ENCODE results near the gene OR4D11.

The OR4D11 gene

GRCh38 chr11:59473015-59473414, 30.4 kb upstream of the OR4D11 start, which contains the start of gene OR4D10:
Gene OR4D10 (plus strand): TSS chr11:59473315. CDS start chr11:59477430, 4,115 bp downstream.
- Histone ChIP-seq H3K27ac (no peak within 1 kb of the TSS), H3K4me1 (ENCODE audit: low read depth, poor library complexity, severe bottlenecking) (no peaks in the 10 kb centered on the region), H3K36me3 (ENCODE audit: insufficient read depth) (no peaks in the 10 kb centered on the region), H3K27me3 (ENCODE audit: insufficient read depth, low read depth) (no peaks in the 10 kb centered on the region), H3K4me3 (IDR thresholded peaks at IDR 0.05; ENCODE audit: insufficient read depth, low read depth, low read length) (no peak within 1 kb of the TSS), H4K20me1 (ENCODE audit: insufficient read depth) (no peaks in the 10 kb centered on the region), H2AFZ (ENCODE audit: low read depth) (no peak within 1 kb of the TSS), H3K79me2 (ENCODE audit: insufficient read depth, low read depth) (no peaks in the 10 kb centered on the region), H3K4me2 (no peak within 1 kb of the TSS), H3K9ac (no peak within 1 kb of the TSS)
- TF ChIP-seq, protein P1, sequence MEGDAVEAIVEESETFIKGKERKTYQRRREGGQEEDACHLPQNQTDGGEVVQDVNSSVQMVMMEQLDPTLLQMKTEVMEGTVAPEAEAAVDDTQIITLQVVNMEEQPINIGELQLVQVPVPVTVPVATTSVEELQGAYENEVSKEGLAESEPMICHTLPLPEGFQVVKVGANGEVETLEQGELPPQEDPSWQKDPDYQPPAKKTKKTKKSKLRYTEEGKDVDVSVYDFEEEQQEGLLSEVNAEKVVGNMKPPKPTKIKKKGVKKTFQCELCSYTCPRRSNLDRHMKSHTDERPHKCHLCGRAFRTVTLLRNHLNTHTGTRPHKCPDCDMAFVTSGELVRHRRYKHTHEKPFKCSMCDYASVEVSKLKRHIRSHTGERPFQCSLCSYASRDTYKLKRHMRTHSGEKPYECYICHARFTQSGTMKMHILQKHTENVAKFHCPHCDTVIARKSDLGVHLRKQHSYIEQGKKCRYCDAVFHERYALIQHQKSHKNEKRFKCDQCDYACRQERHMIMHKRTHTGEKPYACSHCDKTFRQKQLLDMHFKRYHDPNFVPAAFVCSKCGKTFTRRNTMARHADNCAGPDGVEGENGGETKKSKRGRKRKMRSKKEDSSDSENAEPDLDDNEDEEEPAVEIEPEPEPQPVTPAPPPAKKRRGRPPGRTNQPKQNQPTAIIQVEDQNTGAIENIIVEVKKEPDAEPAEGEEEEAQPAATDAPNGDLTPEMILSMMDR (conservative IDR thresholded peaks at IDR 0.05; ENCODE audit: low read depth, low read length) = no peak

DNA sequence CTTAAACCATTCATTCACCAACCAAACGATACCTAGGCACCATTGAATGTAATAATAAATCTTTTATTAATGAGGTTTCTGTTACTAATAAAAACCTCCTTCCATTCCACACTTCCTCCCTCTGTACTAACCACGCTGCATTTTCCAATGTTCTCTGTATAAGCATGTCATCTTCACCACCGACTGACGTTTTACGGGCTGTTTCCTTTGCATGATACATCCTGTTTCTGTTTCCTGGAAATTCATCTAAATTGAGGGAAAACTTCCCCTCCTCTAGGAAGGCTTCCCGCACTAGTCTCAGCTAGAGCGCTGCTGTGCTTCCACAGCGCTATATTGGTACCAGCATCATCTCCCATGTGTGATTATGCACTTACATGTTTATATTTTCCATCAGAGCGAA, 28.2 kb upstream of the OR4D11 start:
- no peaks in the 10 kb centered on the region for H3K79me2 ChIP-seq (ENCODE audit: insufficient read depth, low read depth)
- no peak overlapping the region for H3K4me3 ChIP-seq (IDR thresholded peaks at IDR 0.05; ENCODE audit: insufficient read depth, low read depth, low read length)
- no peak overlapping the region for H2AFZ ChIP-seq (ENCODE audit: low read depth)
- H3K27me3 ChIP-seq (ENCODE audit: insufficient read depth, low read depth) = no peaks in the 10 kb centered on the region
- H3K27ac ChIP-seq = no peak overlapping the region
- no peaks in the 10 kb centered on the region for H3K36me3 ChIP-seq (ENCODE audit: insufficient read depth)
- TF ChIP-seq, protein P1 (conservative IDR thresholded peaks at IDR 0.05; ENCODE audit: low read depth, low read length) = no peak
- H3K9ac ChIP-seq = no peak overlapping the region
- H4K20me1 ChIP-seq (ENCODE audit: insufficient read depth) = no peaks in the 10 kb centered on the region
- H3K4me1 ChIP-seq (ENCODE audit: low read depth, poor library complexity, severe bottlenecking) = no peaks in the 10 kb centered on the region
- H3K4me2 ChIP-seq = no peak overlapping the region

DNA sequence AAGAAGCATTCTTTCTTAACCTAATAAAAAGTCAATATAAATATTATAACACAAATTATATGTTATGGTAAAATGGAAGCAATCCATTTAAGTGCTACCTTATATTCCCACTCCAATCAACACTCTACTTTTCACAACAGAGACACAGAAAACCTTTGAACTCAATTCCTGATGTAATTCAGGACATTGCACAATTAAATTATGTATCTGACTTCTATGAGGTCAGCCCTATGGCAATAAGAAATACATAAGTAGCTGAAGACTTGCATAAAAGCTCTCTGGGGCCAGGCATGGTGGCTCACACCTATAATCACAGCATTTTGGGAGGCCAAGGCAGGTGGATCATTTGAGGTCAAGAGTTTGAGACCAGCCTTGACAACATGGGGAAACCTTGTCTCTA, 23.5 kb upstream of the OR4D11 start:
- Histone ChIP-seq H3K9ac (no peak overlapping the region), H3K27ac (no peak overlapping the region), H3K27me3 (ENCODE audit: insufficient read depth, low read depth) (no peaks in the 10 kb centered on the region), H3K4me1 (ENCODE audit: low read depth, poor library complexity, severe bottlenecking) (no peaks in the 10 kb centered on the region), H3K79me2 (ENCODE audit: insufficient read depth, low read depth) (no peaks in the 10 kb centered on the region), H2AFZ (ENCODE audit: low read depth) (no peak overlapping the region), H3K4me3 (IDR thresholded peaks at IDR 0.05; ENCODE audit: insufficient read depth, low read depth, low read length) (no peak overlapping the region), H4K20me1 (ENCODE audit: insufficient read depth) (no peaks in the 10 kb centered on the region), H3K36me3 (ENCODE audit: insufficient read depth) (no peaks in the 10 kb centered on the region), H3K4me2 (no peak overlapping the region)
- TF ChIP-seq, protein P1 (conservative IDR thresholded peaks at IDR 0.05; ENCODE audit: low read depth, low read length) = no peak

GRCh38 chr11:59480359-59480758, 23.0 kb upstream of the OR4D11 start:
- Histone ChIP-seq H3K4me3 (IDR thresholded peaks at IDR 0.05; ENCODE audit: insufficient read depth, low read depth, low read length) (no peak overlapping the region), H3K36me3 (ENCODE audit: insufficient read depth) (no peaks in the 10 kb centered on the region), H3K27me3 (ENCODE audit: insufficient read depth, low read depth) (no peaks in the 10 kb centered on the region), H3K9ac (no peak overlapping the region), H4K20me1 (ENCODE audit: insufficient read depth) (no peaks in the 10 kb centered on the region), H3K27ac (no peak overlapping the region), H3K4me2 (no peak overlapping the region), H3K4me1 (ENCODE audit: low read depth, poor library complexity, severe bottlenecking) (no peaks in the 10 kb centered on the region), H3K79me2 (ENCODE audit: insufficient read depth, low read depth) (no peaks in the 10 kb centered on the region), H2AFZ (ENCODE audit: low read depth) (no peak overlapping the region)
- TF ChIP-seq, protein P1 (conservative IDR thresholded peaks at IDR 0.05; ENCODE audit: low read depth, low read length) = no peak

Data from KMS-11 (cell line).